OCI-LY1 (cell line): ENCODE results near the gene CDH13.

Experiments
- H2AFZ ChIP-seq: fragments of 200-600 bp; sonication (generic), shearing (Covaris generic); 2 replicates; pipeline ENCODE4 v1.6.0; 2014; ENCODE audit warnings: antibody characterized with exemption, mild to moderate bottlenecking, low read length
- H3F3A ChIP-seq: fragments of 200-600 bp; sonication (generic), shearing (Covaris generic); 2 replicates; pipeline ENCODE4 v1.6.0; 2014; ENCODE audit warnings: mild to moderate bottlenecking, antibody characterized with exemption, low read length, moderate library complexity; ENCODE audit not compliant: insufficient read depth
- H3K27ac ChIP-seq: fragments of 200-600 bp; sonication (generic); 2 replicates; pipeline ENCODE4 v1.5.1; 2014; ENCODE audit warnings: low read length, mixed run types, mild to moderate bottlenecking, low read depth; ENCODE audit not compliant: poor library complexity, severe bottlenecking
- H3K27me3 ChIP-seq: fragments of 200-600 bp; sonication (generic); 2 replicates; pipeline ENCODE4 v1.6.0; 2014; ENCODE audit warnings: antibody characterized with exemption, mild to moderate bottlenecking, low read length, moderate library complexity; ENCODE audit not compliant: insufficient read depth
- H3K36me3 ChIP-seq: fragments of 200-600 bp; sonication (generic); 2 replicates; pipeline ENCODE4 v1.6.1; 2014; ENCODE audit warnings: mild to moderate bottlenecking, antibody characterized with exemption, low read length, moderate library complexity, mixed read lengths; ENCODE audit not compliant: insufficient read depth
- H3K4me1 ChIP-seq: fragments of 200-600 bp; sonication (generic); 2 replicates; pipeline ENCODE4 v1.5.1; 2014; ENCODE audit warnings: mild to moderate bottlenecking, low read length, moderate library complexity; ENCODE audit not compliant: insufficient read depth, severe bottlenecking
- H3K4me2 ChIP-seq: fragments of 200-600 bp; sonication (generic), shearing (Covaris generic); 2 replicates; pipeline ENCODE4 v1.6.1; 2014; ENCODE audit warnings: low read length
- H3K4me3 ChIP-seq: fragments of 200-600 bp; sonication (generic); 2 replicates; pipeline ENCODE4 v1.5.1; 2014; ENCODE audit warnings: low read length, low read depth, mild to moderate bottlenecking, mixed read lengths; ENCODE audit not compliant: poor library complexity, severe bottlenecking
- H3K79me2 ChIP-seq: fragments of 200-600 bp; shearing (Covaris generic); 2 replicates; pipeline ENCODE4 v1.6.1; 2016; ENCODE audit warnings: mixed run types, low read length, mixed read lengths; ENCODE audit not compliant: insufficient read depth
- H3K9ac ChIP-seq: fragments of 200-600 bp; sonication (generic), shearing (Covaris generic); 2 replicates; pipeline ENCODE4 v1.6.1; 2014; ENCODE audit warnings: mild to moderate bottlenecking, low read length, mixed read lengths
- H3K9me2 ChIP-seq: fragments of 200-600 bp; sonication (generic), shearing (Covaris generic); 2 replicates; pipeline ENCODE4 v1.6.1; 2014; ENCODE audit warnings: low read depth, mild to moderate bottlenecking, low read length, mixed read lengths
- H3K9me3 ChIP-seq: fragments of 200-600 bp; shearing (Covaris generic); 2 replicates; pipeline ENCODE4 v1.6.1; 2014; ENCODE audit warnings: low read length, mixed read lengths
- H4K20me1 ChIP-seq: fragments of 200-600 bp; sonication (generic), shearing (Covaris generic); 2 replicates; pipeline ENCODE4 v1.6.0; 2016; ENCODE audit warnings: mild to moderate bottlenecking, low read length; ENCODE audit not compliant: insufficient read depth
- CTCF ChIP-seq: fragments of 200-600 bp; sonication (generic), shearing (Covaris generic); IDR thresholded peaks from 2 replicates; pipeline ENCODE4 v1.5.1; 2017; ENCODE audit warnings: mild to moderate bottlenecking, antibody characterized with exemption, low read length, moderate library complexity, mixed read lengths
- EZH2 ChIP-seq: fragments of 200-600 bp; sonication (generic), shearing (Covaris generic); IDR thresholded peaks from 2 replicates; pipeline ENCODE4 v1.8.0; 2017; ENCODE audit warnings: borderline replicate concordance, mixed run types, mild to moderate bottlenecking, antibody characterized with exemption, low read length, moderate library complexity, mixed read lengths

CDH13 gene

DNA sequence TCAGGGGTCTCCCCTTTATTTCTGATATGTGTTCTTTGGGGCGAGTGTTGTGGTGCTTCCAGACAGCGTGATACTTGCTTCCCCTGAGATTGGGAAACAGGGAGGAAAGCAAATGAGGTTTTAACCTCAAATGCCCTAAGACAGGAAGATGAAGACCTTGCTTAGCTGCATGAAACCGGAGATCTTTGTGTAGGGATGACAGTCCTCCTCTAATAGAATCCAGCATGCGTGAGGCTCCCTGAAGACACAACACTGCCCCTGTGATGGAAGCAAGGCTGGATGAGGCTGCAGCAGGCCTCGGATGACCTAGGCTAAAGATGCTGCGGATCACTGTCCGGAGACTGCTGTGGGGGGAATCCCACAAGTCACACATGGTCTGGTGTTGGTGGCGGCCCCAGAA, 491.0 kb downstream of the CDH13 start:
- Histone ChIP-seq H3K36me3 (no peaks in the 10 kb centered on the region), H4K20me1 (no peaks in the 10 kb centered on the region), H3K9me3 (no peaks in the 10 kb centered on the region), H3K79me2 (no peaks in the 10 kb centered on the region), H3K4me2 (no peak overlapping the region), H3K27me3 (no peaks in the 10 kb centered on the region), H3K9me2 (no peaks in the 10 kb centered on the region), H3K4me1 (no peaks in the 10 kb centered on the region), H2AFZ (no peak overlapping the region), H3K4me3 (no peak overlapping the region), H3F3A (no peaks in the 10 kb centered on the region), H3K9ac (no peak overlapping the region), H3K27ac (no peak overlapping the region)
- no peak for TF ChIP-seq EZH2
- no peak for TF ChIP-seq CTCF

DNA sequence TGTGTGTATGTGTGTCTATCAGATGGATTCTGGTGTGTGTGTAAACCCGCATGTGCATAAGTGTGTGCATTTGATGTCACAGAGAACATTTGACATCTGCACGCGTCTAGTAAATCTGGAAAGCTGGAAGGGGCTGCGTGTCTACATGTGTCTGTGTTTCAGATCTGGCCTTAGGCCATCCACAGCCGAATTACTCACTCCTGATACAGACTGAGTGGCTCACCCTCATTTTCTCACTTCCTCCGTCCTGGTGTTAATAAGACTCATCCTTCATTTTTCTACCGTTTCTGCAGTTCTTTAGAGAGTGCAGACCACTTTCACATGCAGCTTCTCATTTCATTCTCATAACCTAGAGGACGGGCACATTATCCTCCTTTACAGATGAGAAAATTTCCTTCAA, 491.6 kb downstream of the CDH13 start:
- no peaks in the 10 kb centered on the region for H3F3A ChIP-seq
- no peak overlapping the region for H2AFZ ChIP-seq
- H3K4me3 ChIP-seq, result no peak overlapping the region
- H3K27me3 ChIP-seq, result no peaks in the 10 kb centered on the region
- H3K4me2 ChIP-seq, result no peak overlapping the region
- H3K9me3 ChIP-seq, result no peaks in the 10 kb centered on the region
- no peak overlapping the region for H3K9ac ChIP-seq
- no peaks in the 10 kb centered on the region for H3K9me2 ChIP-seq
- TF ChIP-seq CTCF, result no peak
- no peak for TF ChIP-seq EZH2
- no peak overlapping the region for H3K27ac ChIP-seq
- H3K79me2 ChIP-seq, result no peaks in the 10 kb centered on the region
- H4K20me1 ChIP-seq, result no peaks in the 10 kb centered on the region
- no peaks in the 10 kb centered on the region for H3K36me3 ChIP-seq
- no peaks in the 10 kb centered on the region for H3K4me1 ChIP-seq

DNA sequence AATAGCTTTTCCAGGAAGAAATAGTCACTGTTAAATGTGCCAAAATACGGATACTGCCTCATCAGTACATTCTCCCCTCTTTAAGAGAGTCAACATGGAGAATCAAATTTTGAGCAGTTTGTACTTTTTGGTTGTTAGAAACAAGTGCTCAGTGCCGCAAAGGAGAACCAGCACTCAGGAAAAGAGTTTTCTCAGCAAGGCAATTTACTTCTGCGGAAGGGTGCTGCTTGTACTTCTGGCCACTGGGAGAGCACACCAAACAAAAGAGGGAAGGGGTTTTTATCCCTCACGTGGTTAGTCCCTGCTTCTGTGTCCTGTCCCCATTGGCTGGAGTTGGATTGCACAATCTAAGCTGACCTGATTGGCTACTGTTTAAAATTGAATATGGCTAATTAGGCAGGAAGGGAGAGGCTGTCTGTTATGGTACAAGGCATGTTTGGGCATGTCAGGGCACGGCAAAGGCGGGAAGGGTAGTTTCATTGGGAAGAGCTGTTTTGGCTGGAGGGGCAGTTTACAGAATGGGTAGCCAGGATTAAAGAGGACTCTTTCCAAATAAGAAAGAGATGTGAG, 499.3 kb downstream of the CDH13 start:
- H3K27me3 ChIP-seq, result no peaks in the 10 kb centered on the region

More for the DNA sequence above, 499.3 kb downstream of the CDH13 start:
- Histone ChIP-seq H3K9ac (no peak overlapping the region), H3F3A (no peaks in the 10 kb centered on the region), H4K20me1 (no peaks in the 10 kb centered on the region), H3K4me3 (no peak overlapping the region), H3K4me2 (no peak overlapping the region), H3K9me3 (peaks cover 14% of the 10 kb centered on the region), H3K79me2 (no peaks in the 10 kb centered on the region), H3K36me3 (no peaks in the 10 kb centered on the region), H3K27ac (no peak overlapping the region), H3K9me2 (no peaks in the 10 kb centered on the region), H3K4me1 (no peaks in the 10 kb centered on the region), H2AFZ (no peak overlapping the region)
- TF ChIP-seq CTCF (no peak), EZH2 (no peak)
